Pancreas (tissue), 10 donors: ENCODE data around the gene NBEA. TPM values are rescaled to one million over a fixed set of nuclear protein-coding genes. Genes with fewer than 3 reads are reported as not detected.

ENCODE experiments used
- ATAC-seq, 4 donors: fragments of 200-7000 bp; cut with Tn5 transposase; one replicate each; pipeline versions ENCODE4 v1.8.0 to v1.9.1; 2020; ENCODE audit warnings: mild to moderate bottlenecking in 4 of 4, moderate library complexity in 4 of 4
- DNase-seq, 6 donors: peaks; one replicate each; pipeline ENCODE4 v3.0.0-alpha.2; 2020
- FAIRE-seq: peaks from 2 replicates; lab custom pipeline; 2012; peaks lifted over from hg19 to GRCh38; lab: Jason Lieb, UNC
- H3K27ac ChIP-seq, 4 donors: fragments of 200-600 bp; sonication (generic); 1 replicate in 3 of 4; 2 replicates in 1 of 4; pipeline versions ENCODE4 v1.5.0 to v1.8.0; 2020
- H3K27me3 ChIP-seq, 4 donors: fragments of 200-600 bp; one replicate each; pipeline ENCODE4 v1.8.0; 2021
- H3K36me3 ChIP-seq, 3 donors: fragments of 200-600 bp; sonication (generic) in 1 of 3; one replicate each; pipeline versions ENCODE4 v1.5.0 to v1.8.0; 2020 to 2021
- H3K4me1 ChIP-seq, 3 donors: fragments of 200-600 bp; one replicate each; pipeline ENCODE4 v1.8.0; 2021
- H3K4me3 ChIP-seq, 4 donors: fragments of 200-600 bp; sonication (generic) in 2 of 4; one replicate each; pipeline versions ENCODE4 v1.5.0 to v1.8.0; 2020 to 2021
- H3K9me3 ChIP-seq, 4 donors: fragments of 200-600 bp; one replicate each; pipeline ENCODE4 v1.8.0; 2021
- CTCF ChIP-seq, 4 donors: fragments of 200-600 bp; sonication (generic) in 3 of 4; IDR thresholded peaks; one replicate each; pipeline versions ENCODE4 v1.5.0 to v1.8.0; 2021; ENCODE audit warnings: antibody characterized with exemption in 4 of 4
- WGBS, 2 donors: extraction: QIAGEN DNeasy Blood & Tissue Kit; methylation state at CpG; one replicate each; pipeline ENCODE4 v1.1.7; 2013; 5-methylcytosine and 5-hydroxymethylcytosine counted together
- intact Hi-C, 3 donors: fragments of 100-400 bp; cut with DNase I; formaldehyde crosslinking; loops; one replicate each; pipeline versions ENCODE4 v1.11.1 to v1.14.2; 2022
- polyA plus RNA-seq, 2 donors: library from polyadenylated mRNA; stranded (reverse); fragments of 200-250 nt; gene quantifications; one replicate each; pipeline ENCODE4 v1.2.3, GENCODE V29; 2013
- total RNA-seq, 6 donors: library from RNA; stranded (reverse); fragmentation: NEBNext Ultra II Directional in 4 of 6; extraction: Animal tissue kit (Norgen Biotek cat#: 25700) in 4 of 6; gene quantifications; one replicate each; pipeline versions ENCODE4 v1.2.1 to v1.2.4, GENCODE V29; 2021 to 2023
- donor health status: healthy with polysubstance abuse.
- donor health status: DM: no; HTN: no; CAD: no; lungs with moderate emphysema.
- donor health status: DM: no; HTN: no; CAD: no.
- donor health status: control.
- donor health status: control.
- donor health status: Bipolar disorder and iron deficiency.
- donor health status: DM: yes; HTN: yes; CAD: no.
- donor health status: DM: no; HTN: no; CAD: no.
- donor health status: DM: no; HTN: no; CAD: no.
- donor health status: DM: yes; HTN: yes; CAD: no.

NBEA gene
- total and polyA plus RNA-seq, 8 donors = 2.4 to 10.4 (median 4.8) TPM

DNA sequence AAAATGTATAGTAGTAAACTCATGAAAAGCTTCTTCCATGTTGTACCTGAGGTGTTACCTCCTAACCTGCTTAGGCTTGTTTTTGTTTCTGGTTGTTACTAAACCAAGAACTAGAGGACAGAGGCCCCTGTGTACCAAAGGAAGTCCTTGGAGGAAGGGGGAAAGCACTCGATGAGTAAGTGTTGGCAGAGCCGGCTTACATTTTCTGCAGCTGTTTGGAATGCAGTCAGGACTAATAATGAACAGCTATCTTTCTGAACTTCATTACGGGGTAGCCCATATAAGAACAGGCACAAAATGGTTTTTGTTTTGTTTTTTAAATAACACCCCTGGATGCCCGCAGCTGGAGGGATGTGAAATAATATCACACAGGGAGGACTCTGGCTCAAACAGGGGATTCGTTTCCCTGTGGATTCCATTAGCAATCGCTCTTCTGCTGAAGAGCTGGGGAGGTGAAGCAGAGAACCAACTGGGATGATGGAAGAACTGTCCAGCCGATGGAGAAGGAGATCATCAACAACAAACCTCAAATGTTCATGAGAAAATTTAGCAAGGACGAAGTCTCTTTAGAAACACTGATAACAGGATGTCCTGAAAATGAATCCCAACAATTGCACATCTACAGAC, 748.6 kb downstream of the NBEA start:
- H3K4me1 ChIP-seq = no peaks in the 10 kb centered on the region
- H3K9me3 ChIP-seq = no peaks in the 10 kb centered on the region
- WGBS, 2 donors = 55 to 69% methylated on average over 8 of the region's 8 CpGs
- no peak for FAIRE-seq
- intact Hi-C loops = no loop called here
- H3K27ac ChIP-seq = no peak overlapping the region
- no peak for TF ChIP-seq CTCF (IDR thresholded peaks at IDR 0.05)
- no peak for ATAC-seq
- no peak overlapping the region for H3K4me3 ChIP-seq
- H3K27me3 ChIP-seq = no peaks in the 10 kb centered on the region
- no peak for DNase-seq
- no peaks in the 10 kb centered on the region for H3K36me3 ChIP-seq

GRCh38 chr13:35693134-35693784, 751.2 kb downstream of the NBEA start:
- intact Hi-C loops = no loop called here
- no peak for FAIRE-seq
- Histone ChIP-seq H3K27me3 (no peaks in the 10 kb centered on the region), H3K36me3 (no peaks in the 10 kb centered on the region), H3K27ac (no peak overlapping the region), H3K9me3 (no peaks in the 10 kb centered on the region), H3K4me3 (no peak overlapping the region), H3K4me1 (no peaks in the 10 kb centered on the region)
- 65 to 72% methylated on average over 9 of the region's 9 CpGs for WGBS, 2 donors
- ATAC-seq = no peak
- TF ChIP-seq CTCF (IDR thresholded peaks at IDR 0.05) = no peak
- DNase-seq = no peak

DNA sequence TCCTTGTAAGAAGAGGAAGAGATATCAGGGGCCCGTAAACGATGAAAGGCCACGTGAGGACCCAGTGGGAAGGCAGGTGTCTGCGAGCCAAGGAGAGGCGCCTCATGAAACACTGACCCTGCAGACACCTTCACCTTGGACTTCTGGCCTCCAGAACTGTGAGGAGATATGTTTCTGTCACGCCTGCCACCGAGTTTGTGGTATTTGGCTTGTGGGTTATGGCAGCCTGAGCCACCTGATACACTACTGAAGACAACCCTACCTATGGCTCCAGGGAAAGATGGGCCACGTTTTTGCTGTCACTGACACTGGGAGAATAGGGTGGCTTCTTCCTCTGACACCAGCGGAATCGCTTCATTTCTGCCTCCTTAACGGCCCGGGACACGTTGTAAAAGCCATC, 752.0 kb downstream of the NBEA start:
- Histone ChIP-seq H3K27me3 (no peaks in the 10 kb centered on the region), H3K27ac (no peak overlapping the region), H3K9me3 (no peaks in the 10 kb centered on the region), H3K4me3 (no peak overlapping the region), H3K36me3 (no peaks in the 10 kb centered on the region), H3K4me1 (no peaks in the 10 kb centered on the region)
- DNase-seq (no peak), FAIRE-seq (no peak), ATAC-seq (no peak)
- WGBS, 2 donors = 83 to 85% methylated on average over 13 of the region's 13 CpGs
- no peak for TF ChIP-seq CTCF (IDR thresholded peaks at IDR 0.05)
- intact Hi-C loops = no loop called here

- intact Hi-C loops = no loop called here
- Histone ChIP-seq H3K36me3 (no peaks in the 10 kb centered on the region), H3K9me3 (no peaks in the 10 kb centered on the region), H3K4me3 (no peak overlapping the region), H3K4me1 (no peaks in the 10 kb centered on the region), H3K27me3 (no peaks in the 10 kb centered on the region), H3K27ac (no peak overlapping the region)
- 74 to 78% methylated on average over 26 of the region's 26 CpGs for WGBS, 2 donors
- DNase-seq (no peak), FAIRE-seq (no peak), ATAC-seq (no peak)
- TF ChIP-seq CTCF (IDR thresholded peaks at IDR 0.05) = no peak
These were observed 752.7 kb downstream of the NBEA start for GRCh38 chr13:35694549-35695447.
